Measurements from ENCODE around the gene RAVER2.
A peak's percentile ranks its signal among the peaks of the same experiment; 100 is the strongest.

Gene RAVER2

GRCh38 chr1:64854674-64855073, 109.8 kb downstream of the RAVER2 start:
- H3K4me3 ChIP-seq (ENCODE audit: low read length): no peak overlapping the region
- DNase-seq (ENCODE audit: low read depth): no peak
- no peak for TF ChIP-seq CTCF (conservative IDR thresholded peaks at IDR 0.05; ENCODE audit: low read length)

GRCh38 chr1:64855557-64855956, 110.7 kb downstream of the RAVER2 start:
- H3K4me3 ChIP-seq (ENCODE audit: low read length): no peak overlapping the region
- no peak for TF ChIP-seq CTCF (conservative IDR thresholded peaks at IDR 0.05; ENCODE audit: low read length)
- DNase-seq (ENCODE audit: low read depth): no peak

GRCh38 chr1:64856553-64856952, 111.7 kb downstream of the RAVER2 start:
- DNase-seq (ENCODE audit: low read depth): peak; percentile 4
- H3K4me3 ChIP-seq (ENCODE audit: low read length): no peak overlapping the region
- no peak for TF ChIP-seq CTCF (conservative IDR thresholded peaks at IDR 0.05; ENCODE audit: low read length)

GRCh38 chr1:64857347-64857746, 112.5 kb downstream of the RAVER2 start:
- H3K4me3 ChIP-seq (ENCODE audit: low read length): no peak overlapping the region
- TF ChIP-seq CTCF (conservative IDR thresholded peaks at IDR 0.05; ENCODE audit: low read length): no peak
- DNase-seq (ENCODE audit: low read depth): no peak

GRCh38 chr1:64861611-64862010, 116.7 kb downstream of the RAVER2 start:
- H3K4me3 ChIP-seq (ENCODE audit: low read length): no peak overlapping the region
- DNase-seq (ENCODE audit: low read depth): peak; percentile 22
- TF ChIP-seq CTCF (conservative IDR thresholded peaks at IDR 0.05; ENCODE audit: low read length): peak; percentile 44

- DNase-seq (ENCODE audit: low read depth): no peak
- no peak overlapping the region for H3K4me3 ChIP-seq (ENCODE audit: low read length)
- no peak for TF ChIP-seq CTCF (conservative IDR thresholded peaks at IDR 0.05; ENCODE audit: low read length)
Measured at GRCh38 chr1:64864018-64864940, 119.4 kb downstream of the RAVER2 start.

All from AG10803 (cell line).